Loucy (cell line): ENCODE data around the gene PDE4D.

Experiments used
- CTCF ChIP-seq: fragments of 200-600 bp; sonication (generic); conservative IDR thresholded peaks from 2 replicates; pipeline ENCODE4 v1.5.1; 2014; ENCODE audit warnings: mild to moderate bottlenecking, antibody characterized with exemption, low read length
- EZH2phosphoT487 ChIP-seq: fragments of 200-600 bp; IDR thresholded peaks from 2 replicates; pipeline ENCODE4 v1.6.1; 2018; ENCODE audit warnings: antibody characterized with exemption, mild to moderate bottlenecking, moderate library complexity, borderline replicate concordance

- TF ChIP-seq CTCF (no peak), EZH2phosphoT487 (no peak)
Observed at GRCh38 chr5:59357381-59357977, 536.0 kb downstream of the PDE4D start.
